DOHH2 (cell line): ENCODE measurements around the gene CTAGE1.

Experiments
- H3F3A ChIP-seq: fragments of 200-600 bp; sonication (generic), shearing (Covaris generic); 2 replicates; pipeline ENCODE4 v1.6.0; 2016; ENCODE audit warnings: antibody characterized with exemption, mild to moderate bottlenecking; ENCODE audit not compliant: control insufficient read depth, insufficient read depth
- H3K27ac ChIP-seq: fragments of 200-600 bp; sonication (generic); 2 replicates; pipeline ENCODE4 v1.5.1; 2014; ENCODE audit warnings: low read depth, mild to moderate bottlenecking, low read length, moderate library complexity
- H3K27me3 ChIP-seq: fragments of 200-600 bp; sonication (generic); 2 replicates; pipeline ENCODE4 v1.6.1; 2014; ENCODE audit warnings: mild to moderate bottlenecking, low read length, mixed read lengths; ENCODE audit not compliant: control insufficient read depth
- H3K36me3 ChIP-seq: fragments of 200-600 bp; sonication (generic); 2 replicates; pipeline ENCODE4 v1.6.1; 2014; ENCODE audit warnings: mild to moderate bottlenecking, low read length, moderate library complexity, mixed read lengths; ENCODE audit not compliant: control insufficient read depth
- H3K4me1 ChIP-seq: fragments of 200-600 bp; sonication (generic); 2 replicates; pipeline ENCODE4 v1.6.1; 2014; ENCODE audit warnings: mild to moderate bottlenecking, low read length, mixed read lengths; ENCODE audit not compliant: control insufficient read depth
- H3K4me2 ChIP-seq: fragments of 200-600 bp; sonication (generic); 2 replicates; pipeline ENCODE4 v1.6.0; 2014; ENCODE audit warnings: mild to moderate bottlenecking, low read length, moderate library complexity
- H3K4me3 ChIP-seq: fragments of 200-600 bp; sonication (generic); 2 replicates; pipeline ENCODE4 v1.5.1; 2014; ENCODE audit warnings: mild to moderate bottlenecking, low read length, mixed read lengths
- H3K79me2 ChIP-seq: fragments of 200-600 bp; sonication (generic); 2 replicates; pipeline ENCODE4 v1.6.1; 2014; ENCODE audit warnings: mild to moderate bottlenecking, low read length, mixed read lengths; ENCODE audit not compliant: control insufficient read depth
- H3K9me2 ChIP-seq: fragments of 200-600 bp; sonication (generic); replicated peaks from 2 replicates; pipeline ENCODE4 v1.6.1; 2014; ENCODE audit warnings: mild to moderate bottlenecking, low read length, mixed read lengths; ENCODE audit not compliant: control insufficient read depth
- H3K9me3 ChIP-seq: fragments of 200-600 bp; sonication (generic); 2 replicates; pipeline ENCODE4 v1.6.1; 2014; ENCODE audit warnings: antibody characterized with exemption, low read length, mixed read lengths; ENCODE audit not compliant: control insufficient read depth, insufficient read depth
- H4K20me1 ChIP-seq: fragments of 200-600 bp; sonication (generic); 2 replicates; pipeline ENCODE4 v1.6.0; 2014; ENCODE audit warnings: low read depth, mild to moderate bottlenecking, antibody characterized with exemption, low read length, moderate library complexity; ENCODE audit not compliant: control insufficient read depth, insufficient read depth
- EZH2phosphoT487 ChIP-seq: fragments of 200-600 bp; sonication (generic); IDR thresholded peaks from 2 replicates; pipeline ENCODE4 v1.6.1; 2017; ENCODE audit warnings: borderline replicate concordance, mild to moderate bottlenecking, antibody characterized with exemption, low read length, moderate library complexity, mixed read lengths
- TF ChIP-seq, protein P1 (sequence below): fragments of 200-600 bp; sonication (generic); IDR thresholded peaks from one replicate; pipeline ENCODE4 v1.5.1; 2014; ENCODE audit warnings: antibody characterized with exemption, mild to moderate bottlenecking, low read depth, low read length; ENCODE audit not compliant: poor library complexity, severe bottlenecking

Gene CTAGE1

DNA sequence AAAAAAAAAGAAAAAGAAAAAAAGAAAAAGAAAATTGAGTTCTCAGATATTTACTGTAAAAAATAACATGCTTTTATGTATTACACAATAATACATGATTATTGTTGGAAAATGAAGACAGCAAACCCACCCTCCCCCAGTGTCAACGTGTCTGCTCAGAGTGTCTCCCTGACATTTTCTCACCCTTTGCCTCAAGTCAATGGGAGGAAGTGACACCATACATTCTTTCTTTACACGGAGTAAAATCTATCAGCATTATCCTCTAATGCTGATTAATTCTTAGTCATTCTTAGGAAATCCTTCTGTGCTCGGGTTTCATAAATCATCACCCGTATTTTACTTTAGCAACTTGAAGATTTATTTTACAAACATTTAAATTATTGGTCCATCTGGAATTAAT lies 32.0 kb downstream of the CTAGE1 start:
- TF ChIP-seq, protein P1, sequence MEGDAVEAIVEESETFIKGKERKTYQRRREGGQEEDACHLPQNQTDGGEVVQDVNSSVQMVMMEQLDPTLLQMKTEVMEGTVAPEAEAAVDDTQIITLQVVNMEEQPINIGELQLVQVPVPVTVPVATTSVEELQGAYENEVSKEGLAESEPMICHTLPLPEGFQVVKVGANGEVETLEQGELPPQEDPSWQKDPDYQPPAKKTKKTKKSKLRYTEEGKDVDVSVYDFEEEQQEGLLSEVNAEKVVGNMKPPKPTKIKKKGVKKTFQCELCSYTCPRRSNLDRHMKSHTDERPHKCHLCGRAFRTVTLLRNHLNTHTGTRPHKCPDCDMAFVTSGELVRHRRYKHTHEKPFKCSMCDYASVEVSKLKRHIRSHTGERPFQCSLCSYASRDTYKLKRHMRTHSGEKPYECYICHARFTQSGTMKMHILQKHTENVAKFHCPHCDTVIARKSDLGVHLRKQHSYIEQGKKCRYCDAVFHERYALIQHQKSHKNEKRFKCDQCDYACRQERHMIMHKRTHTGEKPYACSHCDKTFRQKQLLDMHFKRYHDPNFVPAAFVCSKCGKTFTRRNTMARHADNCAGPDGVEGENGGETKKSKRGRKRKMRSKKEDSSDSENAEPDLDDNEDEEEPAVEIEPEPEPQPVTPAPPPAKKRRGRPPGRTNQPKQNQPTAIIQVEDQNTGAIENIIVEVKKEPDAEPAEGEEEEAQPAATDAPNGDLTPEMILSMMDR, result no peak
- TF ChIP-seq EZH2phosphoT487, result no peak
- Histone ChIP-seq H3K27me3 (no peaks in the 10 kb centered on the region), H3K4me3 (no peak overlapping the region), H3K9me3 (no peaks in the 10 kb centered on the region), H3K79me2 (no peaks in the 10 kb centered on the region), H3K4me1 (no peaks in the 10 kb centered on the region), H3K27ac (no peak overlapping the region), H3K36me3 (no peaks in the 10 kb centered on the region), H4K20me1 (no peaks in the 10 kb centered on the region), H3K4me2 (no peak overlapping the region), H3F3A (no peaks in the 10 kb centered on the region), H3K9me2 (no peaks in the 10 kb centered on the region)

DNA sequence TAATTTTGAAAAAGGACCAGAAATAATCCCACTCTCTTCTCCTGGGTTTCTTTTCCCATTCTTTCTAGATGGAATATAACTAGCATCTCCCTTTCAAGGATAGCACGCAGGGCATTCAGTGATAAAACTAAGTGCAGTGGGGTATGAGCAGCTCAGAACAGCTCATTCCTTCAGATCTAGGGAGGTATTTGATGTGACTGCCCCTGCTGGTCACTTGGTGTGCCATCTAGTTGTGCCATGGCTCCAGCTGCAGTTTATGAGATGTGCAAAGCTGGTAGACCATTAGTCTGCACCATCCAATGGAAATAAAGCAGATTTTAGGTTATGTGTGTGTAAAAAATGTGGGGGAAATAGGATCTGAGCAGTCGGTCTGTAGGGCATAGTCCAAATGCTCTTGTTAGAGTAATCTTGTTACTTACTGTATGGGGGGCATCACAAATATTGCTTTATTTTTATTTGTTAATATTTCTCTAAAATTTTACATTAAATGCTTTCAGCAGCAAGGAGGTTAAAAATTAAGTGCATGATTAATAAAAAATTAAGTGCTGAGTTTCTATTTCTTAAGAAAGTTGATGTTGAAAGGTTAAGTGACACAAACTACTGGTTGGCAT lies 38.9 kb downstream of the CTAGE1 start:
- no peaks in the 10 kb centered on the region for H3K9me2 ChIP-seq
- no peaks in the 10 kb centered on the region for H3K9me3 ChIP-seq
- no peak for TF ChIP-seq EZH2phosphoT487
- TF ChIP-seq, protein P1, result peak; percentile 44
- H4K20me1 ChIP-seq, result no peaks in the 10 kb centered on the region
- no peaks in the 10 kb centered on the region for H3K36me3 ChIP-seq
- no peak overlapping the region for H3K4me3 ChIP-seq
- no peaks in the 10 kb centered on the region for H3F3A ChIP-seq
- no peaks in the 10 kb centered on the region for H3K4me1 ChIP-seq
- no peaks in the 10 kb centered on the region for H3K27me3 ChIP-seq
- H3K4me2 ChIP-seq, result no peak overlapping the region
- H3K27ac ChIP-seq, result no peak overlapping the region
- H3K79me2 ChIP-seq, result no peaks in the 10 kb centered on the region

DNA sequence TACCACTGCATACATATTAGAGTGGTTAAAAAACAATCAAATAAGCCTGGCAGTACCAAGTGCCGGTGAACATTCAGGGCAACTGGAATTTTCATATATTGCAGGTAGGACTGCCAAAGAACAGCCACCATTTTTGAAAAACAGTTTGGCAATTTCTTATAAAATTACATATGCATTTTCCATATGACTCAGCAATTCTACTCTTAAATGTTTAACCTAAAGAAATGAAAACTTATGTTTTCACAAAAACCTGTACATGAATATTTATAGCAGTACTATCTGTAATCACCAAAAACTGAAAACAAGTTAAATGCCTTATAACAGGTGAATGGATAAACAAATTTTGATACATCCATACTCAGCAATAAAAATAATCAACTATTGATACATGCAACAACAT lies 39.9 kb downstream of the CTAGE1 start:
- Histone ChIP-seq H3K9me2 (no peaks in the 10 kb centered on the region), H3K4me3 (no peak overlapping the region), H3K9me3 (no peaks in the 10 kb centered on the region), H3K79me2 (no peaks in the 10 kb centered on the region), H3K27me3 (no peaks in the 10 kb centered on the region), H3K4me1 (no peaks in the 10 kb centered on the region), H3K27ac (no peak overlapping the region), H3K36me3 (no peaks in the 10 kb centered on the region), H3K4me2 (no peak overlapping the region), H3F3A (no peaks in the 10 kb centered on the region), H4K20me1 (no peaks in the 10 kb centered on the region)
- TF ChIP-seq, protein P1, result no peak
- no peak for TF ChIP-seq EZH2phosphoT487
